Vagina (tissue), 2 donors: Measurements from ENCODE around the gene RHCE. TPM values are rescaled to one million over a fixed set of nuclear protein-coding genes. Genes with fewer than 3 reads are reported as not detected.
"Not testable (repeated sequence)": the region's sequence is repeated elsewhere in the genome, so short reads cannot be mapped to it uniquely, and the experiment has no call there.

Source experiments
- DNase-seq, 2 donors: peaks; one replicate each; pipeline ENCODE4 v3.0.0-alpha.2; 2017; ENCODE audit errors: extremely low spot score in 2 of 2
- H3K27ac ChIP-seq: fragments of 200-600 bp; sonication (generic); one replicate; pipeline ENCODE4 v1.5.1; 2019
- H3K27me3 ChIP-seq: fragments of 200-600 bp; sonication (generic); one replicate; pipeline ENCODE4 v1.5.1; 2019
- H3K36me3 ChIP-seq, 2 donors: fragments of 200-600 bp; sonication (generic); one replicate each; pipeline ENCODE4 v1.5.1; 2017 to 2019
- H3K4me1 ChIP-seq: fragments of 200-600 bp; sonication (generic); one replicate; pipeline ENCODE4 v1.5.1; 2019
- H3K4me3 ChIP-seq, 2 donors: fragments of 200-600 bp; sonication (generic); 1 replicate in 1 of 2; 2 replicates in 1 of 2; pipeline ENCODE4 v1.5.1; 2016 to 2019
- H3K9me3 ChIP-seq: fragments of 200-600 bp; sonication (generic); one replicate; pipeline ENCODE4 v1.5.1; 2019
- POLR2A ChIP-seq, 2 donors: fragments of 450-650 bp; IDR thresholded peaks; one replicate each; pipeline ENCODE4 v1.6.1; 2017; ENCODE audit warnings: antibody characterized with exemption in 2 of 2, mild to moderate bottlenecking in 2 of 2, moderate library complexity in 2 of 2
- POLR2AphosphoS5 ChIP-seq, 2 donors: sonication (generic); formaldehyde crosslinking; IDR thresholded peaks; one replicate each; pipeline ENCODE4 v1.9.0; 2017; ENCODE audit warnings: antibody characterized with exemption in 2 of 2, mild to moderate bottlenecking in 2 of 2, low read depth in 1 of 2; ENCODE audit not compliant: insufficient read depth in 1 of 2
- intact Hi-C: fragments of 100-400 bp; cut with DNase I; formaldehyde crosslinking; loops from one replicate; pipeline ENCODE4 v1.15.1; 2023
- total RNA-seq: library from RNA; depleted of rRNA; stranded (reverse); fragments of >200 nt; gene quantifications from one replicate; pipeline ENCODE4 v1.2.3, GENCODE V29; 2016
- TF ChIP-seq, protein P1 (sequence below), 3 experiments: fragments of 450-650 bp in 2 of 3; fragments of 200-600 bp in 1 of 3; sonication (generic) in 1 of 3; IDR thresholded peaks; one replicate each; pipeline ENCODE4 v1.5.1; 2017 to 2019; ENCODE audit warnings: antibody characterized with exemption in 3 of 3, mild to moderate bottlenecking in 2 of 3, moderate library complexity in 2 of 3

RHCE gene
- total RNA-seq, 1 donor from 2014 or later = not detected

DNA sequence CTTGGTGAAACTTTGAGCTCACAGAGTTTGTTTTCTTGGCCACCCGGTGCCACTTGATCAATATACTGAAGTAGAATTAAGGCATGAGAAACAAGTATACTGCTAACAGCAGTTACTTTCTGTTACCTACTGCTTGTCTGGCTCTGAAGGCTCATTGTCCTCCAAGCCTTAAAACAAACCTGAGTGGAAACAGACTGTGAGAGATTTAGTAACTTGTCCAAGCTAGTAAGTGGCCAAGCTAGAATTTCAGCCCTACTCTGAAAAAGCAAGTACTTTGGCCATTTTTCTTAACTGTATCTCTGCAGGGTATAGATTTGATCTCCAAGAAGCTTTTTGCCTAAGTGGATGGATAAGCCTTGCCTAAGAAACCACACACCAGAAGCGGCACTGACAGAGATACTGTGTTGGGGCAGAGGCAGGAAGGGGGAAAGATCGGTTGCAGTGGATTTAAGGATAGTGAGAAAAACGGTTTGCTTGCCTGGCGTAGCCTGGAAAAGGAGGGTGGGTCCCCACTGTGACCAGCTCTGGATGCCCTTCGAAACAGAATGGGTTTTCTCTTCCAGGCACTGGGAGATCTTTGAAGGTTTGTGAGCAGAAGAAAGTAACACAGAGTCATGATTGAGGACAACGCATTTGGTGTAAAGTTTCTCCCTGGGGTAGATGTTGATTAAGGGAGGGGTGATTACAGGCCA, 8.0 kb upstream of the RHCE start:
- Histone ChIP-seq H3K4me1 (peaks cover 29% of the 10 kb centered on the region), H3K9me3 (no peaks in the 10 kb centered on the region), H3K36me3 (no peaks in the 10 kb centered on the region), H3K27ac (no peak overlapping the region), H3K4me3 (no peak overlapping the region), H3K27me3 (no peaks in the 10 kb centered on the region)
- intact Hi-C loops = no loop called here
- no peak for TF ChIP-seq POLR2AphosphoS5 (IDR thresholded peaks at IDR 0.05; ENCODE audit: insufficient read depth in 1 of 2, low read depth in 1 of 2)
- no peak for TF ChIP-seq POLR2A (IDR thresholded peaks at IDR 0.05)
- TF ChIP-seq, protein P1, sequence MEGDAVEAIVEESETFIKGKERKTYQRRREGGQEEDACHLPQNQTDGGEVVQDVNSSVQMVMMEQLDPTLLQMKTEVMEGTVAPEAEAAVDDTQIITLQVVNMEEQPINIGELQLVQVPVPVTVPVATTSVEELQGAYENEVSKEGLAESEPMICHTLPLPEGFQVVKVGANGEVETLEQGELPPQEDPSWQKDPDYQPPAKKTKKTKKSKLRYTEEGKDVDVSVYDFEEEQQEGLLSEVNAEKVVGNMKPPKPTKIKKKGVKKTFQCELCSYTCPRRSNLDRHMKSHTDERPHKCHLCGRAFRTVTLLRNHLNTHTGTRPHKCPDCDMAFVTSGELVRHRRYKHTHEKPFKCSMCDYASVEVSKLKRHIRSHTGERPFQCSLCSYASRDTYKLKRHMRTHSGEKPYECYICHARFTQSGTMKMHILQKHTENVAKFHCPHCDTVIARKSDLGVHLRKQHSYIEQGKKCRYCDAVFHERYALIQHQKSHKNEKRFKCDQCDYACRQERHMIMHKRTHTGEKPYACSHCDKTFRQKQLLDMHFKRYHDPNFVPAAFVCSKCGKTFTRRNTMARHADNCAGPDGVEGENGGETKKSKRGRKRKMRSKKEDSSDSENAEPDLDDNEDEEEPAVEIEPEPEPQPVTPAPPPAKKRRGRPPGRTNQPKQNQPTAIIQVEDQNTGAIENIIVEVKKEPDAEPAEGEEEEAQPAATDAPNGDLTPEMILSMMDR (IDR thresholded peaks at IDR 0.05) = no peak
- DNase-seq = no peak

DNA sequence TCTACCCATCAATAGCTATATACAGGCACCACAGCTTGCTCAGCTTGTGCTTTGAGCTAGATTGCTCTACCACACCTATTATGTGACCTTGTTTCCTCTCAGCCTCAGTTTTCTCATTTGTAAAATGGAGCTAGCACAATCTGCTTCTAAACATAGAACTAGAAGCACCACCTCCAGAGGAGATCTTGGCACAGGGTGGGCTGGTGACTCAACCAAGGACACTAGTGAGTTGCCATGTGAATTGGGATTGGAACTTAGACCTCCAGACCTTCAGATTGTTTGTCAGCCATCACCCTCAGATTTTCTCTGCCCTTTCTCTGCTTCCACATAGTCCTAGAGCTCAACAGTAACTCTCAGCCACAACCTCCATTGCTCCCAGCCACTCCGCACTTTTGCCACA, 7.1 kb upstream of the RHCE start:
- peaks cover 20% of the 10 kb centered on the region for H3K4me1 ChIP-seq
- TF ChIP-seq POLR2A (IDR thresholded peaks at IDR 0.05) = no peak
- no peak for TF ChIP-seq POLR2AphosphoS5 (IDR thresholded peaks at IDR 0.05; ENCODE audit: insufficient read depth in 1 of 2, low read depth in 1 of 2)
- TF ChIP-seq, protein P1 (IDR thresholded peaks at IDR 0.05) = no peak
- DNase-seq = no peak
- no peaks in the 10 kb centered on the region for H3K36me3 ChIP-seq
- H3K27me3 ChIP-seq = no peaks in the 10 kb centered on the region
- H3K9me3 ChIP-seq = no peaks in the 10 kb centered on the region
- H3K4me3 ChIP-seq = no peak overlapping the region
- no peak overlapping the region for H3K27ac ChIP-seq
- intact Hi-C loops = no loop called here

DNA sequence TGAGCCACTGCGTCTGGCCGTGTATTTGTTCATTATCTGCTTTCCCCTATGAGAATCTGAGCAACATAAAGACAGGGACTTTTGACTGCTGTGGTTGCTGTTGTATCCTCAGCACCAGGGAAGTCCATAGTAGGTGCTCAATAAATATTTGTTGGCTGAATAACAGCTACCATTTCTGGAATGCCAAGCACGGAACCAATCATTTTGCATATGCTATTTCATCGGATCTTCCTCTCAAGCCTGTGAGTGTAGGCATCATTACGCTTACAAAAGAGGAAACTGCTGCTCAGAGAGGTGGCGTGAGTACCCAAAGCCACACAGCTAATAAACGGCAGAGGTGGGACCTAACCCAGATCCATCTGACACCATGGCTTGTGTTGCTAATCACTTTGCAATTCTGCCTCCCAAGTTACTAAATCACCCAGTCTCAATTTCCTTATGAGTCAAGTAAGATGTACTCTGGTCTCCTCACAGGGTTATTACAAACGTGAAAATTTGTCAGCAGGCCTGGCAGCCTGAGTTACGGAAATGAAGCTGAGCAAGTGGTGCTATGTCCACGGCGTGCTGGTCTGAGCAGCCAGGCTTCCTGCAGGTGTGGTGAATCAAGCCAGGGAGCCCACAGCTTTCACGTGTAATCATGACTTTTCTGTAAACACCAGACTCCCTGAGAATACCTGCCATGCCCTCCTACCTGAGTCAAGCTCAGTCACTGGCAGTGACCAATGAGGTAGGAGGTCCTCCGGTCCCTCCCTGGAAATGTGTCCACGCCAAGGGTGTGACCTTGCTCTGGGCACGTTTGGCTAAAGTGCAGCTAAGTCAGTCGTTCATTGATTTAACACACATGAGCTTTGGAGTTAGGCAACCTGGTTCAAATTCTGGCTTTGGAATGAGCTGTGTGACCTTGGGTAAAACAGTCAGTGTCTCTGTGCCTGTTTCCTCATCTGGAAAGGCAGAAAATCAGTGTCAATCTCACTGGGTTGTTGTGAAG, 4.8 kb upstream of the RHCE start:
- Histone ChIP-seq H3K4me1 (peaks cover 9% of the 10 kb centered on the region), H3K27me3 (no peaks in the 10 kb centered on the region), H3K27ac (no peak overlapping the region), H3K36me3 (no peaks in the 10 kb centered on the region), H3K9me3 (no peaks in the 10 kb centered on the region), H3K4me3 (no peak overlapping the region)
- intact Hi-C loops = no loop called here
- TF ChIP-seq POLR2A (IDR thresholded peaks at IDR 0.05) = no peak
- TF ChIP-seq POLR2AphosphoS5 (IDR thresholded peaks at IDR 0.05; ENCODE audit: insufficient read depth in 1 of 2, low read depth in 1 of 2) = peak in 1 of 2 donors; percentile 19
- DNase-seq = no peak

DNA sequence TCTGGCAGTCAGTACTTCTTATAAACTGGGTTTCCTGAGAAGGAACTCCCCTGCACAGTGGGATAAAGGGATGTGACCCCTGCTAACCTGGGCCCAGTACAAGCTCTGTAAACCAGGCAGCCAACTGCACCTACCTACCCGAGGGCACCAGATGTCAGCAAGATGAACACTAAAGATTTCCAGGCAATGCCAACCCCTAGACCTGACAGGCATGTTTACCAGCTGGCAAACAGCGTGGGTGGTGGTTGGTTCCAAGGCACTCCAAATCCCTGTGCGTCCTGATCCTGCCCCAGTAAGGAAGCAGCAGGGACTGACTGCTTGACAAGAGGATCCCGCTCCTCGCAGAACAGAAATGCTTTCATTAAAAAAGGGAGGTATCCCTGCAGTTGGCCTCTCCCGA, 2.6 kb upstream of the RHCE start:
- H3K9me3 ChIP-seq, H3K36me3 ChIP-seq, H3K4me3 ChIP-seq, H3K27ac ChIP-seq, H3K27me3 ChIP-seq, DNase-seq, intact Hi-C loops, H3K4me1 ChIP-seq: not testable (repeated sequence)

DNA sequence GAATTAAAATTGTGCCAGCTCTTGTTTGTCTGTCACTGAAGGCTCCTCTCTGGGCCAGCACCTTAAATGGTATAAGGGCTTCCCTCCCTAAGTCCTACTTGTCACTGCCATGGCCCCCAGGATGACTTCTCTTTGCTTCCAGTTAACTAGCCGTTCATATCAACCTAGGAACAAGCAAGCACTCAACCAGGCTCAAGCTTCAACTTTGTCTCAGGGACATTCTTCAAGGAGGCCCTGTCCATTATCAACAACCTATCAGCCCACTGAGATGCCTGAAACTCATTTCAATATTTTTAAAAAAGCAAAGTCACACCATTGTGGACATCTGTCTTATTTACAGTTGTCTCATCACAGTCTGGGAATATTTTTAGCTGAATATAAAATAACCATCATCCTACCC, 1.3 kb downstream of the RHCE start:
- not testable (repeated sequence) for H3K4me1 ChIP-seq, DNase-seq, H3K36me3 ChIP-seq, H3K27ac ChIP-seq, H3K9me3 ChIP-seq, H3K27me3 ChIP-seq, H3K4me3 ChIP-seq
- intact Hi-C loops = loop anchor here (10.0 kb wide), 1 partner anchor 105 kb away; no protein-coding TSS in a partner anchor

DNA sequence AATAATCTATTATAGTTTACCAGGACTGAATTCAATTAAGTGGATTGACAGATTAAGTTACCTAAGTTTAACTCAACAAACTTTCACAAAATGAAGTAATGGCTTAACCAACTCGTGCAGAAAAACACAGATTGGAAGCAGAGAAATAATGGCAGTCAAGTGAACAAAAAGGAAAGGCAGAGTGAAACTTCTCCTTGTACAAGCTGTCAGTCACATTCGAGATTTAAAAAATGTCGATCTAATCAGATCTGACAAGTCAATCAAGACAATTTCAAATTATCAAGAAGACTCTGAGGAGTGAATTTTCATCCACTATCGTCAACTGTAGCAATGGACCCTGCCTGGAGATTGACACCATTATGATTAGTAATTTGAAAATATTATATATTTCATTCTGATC, 3.3 kb downstream of the RHCE start:
- not testable (repeated sequence) for H3K4me3 ChIP-seq, DNase-seq, H3K9me3 ChIP-seq, H3K27me3 ChIP-seq, H3K27ac ChIP-seq, H3K4me1 ChIP-seq, H3K36me3 ChIP-seq
- intact Hi-C loops = loop anchor here (10.0 kb wide), 1 partner anchor 108 kb away; no protein-coding TSS in a partner anchor

DNA sequence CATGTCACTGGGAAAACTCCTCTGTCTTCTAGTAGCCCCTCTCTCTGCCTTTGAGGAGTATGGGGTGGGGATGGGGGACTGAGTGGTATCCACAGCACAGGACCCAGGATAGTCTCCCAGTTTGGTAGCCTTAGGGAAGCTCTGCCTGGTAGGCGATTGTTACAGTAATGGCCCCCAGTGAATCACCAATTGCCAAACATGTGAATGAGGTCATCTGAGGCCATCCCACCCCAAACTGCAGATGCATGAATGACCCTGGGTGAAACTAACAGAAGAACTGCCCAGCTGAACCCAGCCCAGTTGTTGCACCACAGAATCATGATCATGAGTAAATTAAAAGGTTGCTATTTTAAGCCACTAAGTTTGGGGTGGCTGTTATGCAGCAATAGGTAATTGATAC, 6.0 kb downstream of the RHCE start:
- H3K9me3 ChIP-seq, H3K4me3 ChIP-seq, H3K27me3 ChIP-seq, H3K36me3 ChIP-seq, H3K27ac ChIP-seq, H3K4me1 ChIP-seq, DNase-seq: not testable (repeated sequence)
- intact Hi-C loops = loop anchor here (10.0 kb wide), 1 partner anchor 110 kb away; no protein-coding TSS in a partner anchor

DNA sequence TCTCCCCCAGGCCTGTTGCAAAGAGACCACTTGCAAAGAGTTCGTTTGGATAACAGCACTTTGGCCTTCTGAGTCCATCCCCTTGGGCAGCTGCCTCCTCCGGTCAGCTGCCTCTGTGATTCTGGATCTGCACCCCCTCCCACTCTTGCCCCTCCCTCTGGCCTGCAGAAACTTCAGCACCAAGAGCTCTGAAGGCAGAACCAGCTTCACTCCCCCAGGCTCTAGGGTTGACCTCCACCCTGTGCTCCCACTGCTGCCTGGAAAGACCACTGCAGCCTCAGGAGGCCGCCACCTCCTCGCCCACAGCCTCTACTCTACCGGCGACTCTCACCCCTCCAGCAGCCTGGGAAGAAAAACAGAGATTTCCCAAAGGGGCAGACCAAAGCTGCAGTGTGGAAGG, 6.5 kb downstream of the RHCE start:
- DNase-seq, H3K4me3 ChIP-seq, H3K9me3 ChIP-seq, H3K27me3 ChIP-seq, H3K36me3 ChIP-seq, H3K27ac ChIP-seq, H3K4me1 ChIP-seq: not testable (repeated sequence)
- intact Hi-C loops = loop anchor here (10.0 kb wide), 1 partner anchor 111 kb away; no protein-coding TSS in a partner anchor

DNA sequence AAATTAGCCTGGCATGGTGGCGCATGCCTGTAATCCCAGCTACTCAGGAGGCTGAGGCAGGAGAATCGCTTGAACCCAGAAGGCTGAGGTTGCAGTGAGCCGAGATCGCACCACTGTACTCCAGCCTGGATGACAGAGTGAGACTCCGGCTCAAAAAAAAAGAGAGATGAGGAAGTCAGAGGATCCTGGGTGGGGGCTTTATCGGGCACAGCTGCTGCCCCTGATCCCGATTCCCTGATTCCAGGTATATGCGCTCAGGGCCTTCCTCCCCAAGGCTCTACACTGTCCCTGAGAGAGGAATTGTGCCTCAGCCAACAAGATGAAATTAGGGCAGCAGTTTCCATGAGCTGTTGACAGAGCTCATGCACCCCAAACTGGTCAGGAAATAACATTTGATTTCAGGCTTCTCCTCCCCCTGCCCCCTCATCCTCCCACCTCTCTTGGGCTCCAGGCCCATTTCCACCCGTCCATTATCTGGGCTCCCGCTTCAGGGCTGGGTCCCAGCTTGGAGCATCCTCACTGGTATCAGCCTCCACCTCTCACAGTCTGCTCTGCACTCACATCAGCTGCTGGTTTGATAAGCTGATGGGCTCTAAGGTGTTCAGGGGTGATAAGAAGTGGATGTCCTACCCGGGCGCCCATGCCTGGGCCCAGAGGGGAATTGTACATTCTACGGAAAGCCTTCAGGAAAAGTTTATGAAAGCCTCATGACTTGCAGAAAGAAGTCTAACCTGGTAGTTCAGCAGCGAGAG, 7.6 kb downstream of the RHCE start:
- not testable (repeated sequence) for H3K9me3 ChIP-seq, H3K27ac ChIP-seq, DNase-seq, H3K27me3 ChIP-seq, H3K36me3 ChIP-seq, H3K4me1 ChIP-seq, H3K4me3 ChIP-seq
- intact Hi-C loops = loop anchor here (10.0 kb wide), 1 partner anchor 112 kb away; no protein-coding TSS in a partner anchor
